GM18867 (cell line): ENCODE results near the gene ROMO1.
"Not testable (repeated sequence)": the region's sequence is repeated elsewhere in the genome, so short reads cannot be mapped to it uniquely, and the experiment has no call there.

Experiments
- ATAC-seq: cut with Tn5 transposase; IDR thresholded peaks from one replicate; pipeline ENCODE4 v1.9.1; 2021; ENCODE audit warnings: mild to moderate bottlenecking, moderate library complexity; ENCODE audit not compliant: unreplicated experiment

Gene ROMO1

DNA sequence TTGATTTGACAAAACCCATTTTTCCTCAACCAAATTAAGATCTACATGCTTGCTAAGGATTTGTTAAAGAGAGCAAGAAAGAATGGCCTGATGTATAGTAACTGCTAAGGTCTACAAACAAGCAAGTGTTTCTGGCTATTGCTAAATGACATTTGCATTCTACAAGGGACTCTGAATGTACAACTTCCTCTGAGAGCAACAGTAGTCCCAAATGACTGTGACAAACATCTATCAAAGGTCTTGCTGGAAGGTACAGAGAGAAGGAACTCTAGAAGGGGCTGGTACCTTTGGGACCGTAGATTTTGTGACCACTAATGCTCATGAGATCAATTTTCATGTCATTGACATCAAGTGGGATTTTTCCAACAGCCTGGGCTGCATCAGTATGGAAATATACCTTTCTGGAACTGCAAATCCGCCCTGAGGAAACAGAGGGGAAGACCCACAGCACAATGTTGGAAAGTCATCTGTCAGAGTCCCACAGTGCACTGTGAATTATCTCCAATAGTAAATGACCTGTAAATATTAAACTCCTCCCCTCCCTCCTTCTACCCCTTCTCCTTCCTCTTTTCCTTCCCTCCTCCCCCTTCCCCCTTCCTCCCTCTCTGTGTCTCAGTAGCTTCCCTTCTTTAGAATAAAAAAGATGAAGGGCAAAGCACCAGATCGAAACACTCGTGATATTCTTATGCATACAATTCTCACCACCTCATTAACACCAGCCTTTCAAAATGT lies 18.6 kb upstream of the ROMO1 start:
- ATAC-seq = no peak

- no peak for ATAC-seq
Measured at GRCh38 chr20:35681960-35682359, 17.2 kb upstream of the ROMO1 start.

DNA sequence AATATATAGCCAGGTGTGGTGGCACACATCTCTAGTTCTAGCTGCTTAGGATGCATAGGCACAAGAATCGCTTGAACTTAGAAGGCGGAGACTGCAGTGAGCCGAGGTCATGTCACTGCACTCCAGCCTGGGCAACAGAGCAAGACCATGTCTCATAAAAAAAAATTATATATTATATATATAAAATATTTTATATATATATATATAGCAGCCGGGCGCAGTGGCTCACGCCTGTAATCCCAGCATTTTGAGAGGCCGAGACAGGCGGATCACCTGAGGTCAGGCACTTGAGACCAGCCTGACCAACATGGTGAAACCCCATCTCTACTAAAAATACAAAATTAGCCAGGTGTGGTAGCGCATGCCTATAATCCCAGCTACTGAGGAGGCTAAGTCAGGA lies 13.8 kb upstream of the ROMO1 start:
- ATAC-seq = not testable (repeated sequence)

GRCh38 chr20:35686872-35687271 lies 12.3 kb upstream of the ROMO1 start:
- not testable (repeated sequence) for ATAC-seq

GRCh38 chr20:35690265-35690664 lies 8.9 kb upstream of the ROMO1 start:
- no peak for ATAC-seq

DNA sequence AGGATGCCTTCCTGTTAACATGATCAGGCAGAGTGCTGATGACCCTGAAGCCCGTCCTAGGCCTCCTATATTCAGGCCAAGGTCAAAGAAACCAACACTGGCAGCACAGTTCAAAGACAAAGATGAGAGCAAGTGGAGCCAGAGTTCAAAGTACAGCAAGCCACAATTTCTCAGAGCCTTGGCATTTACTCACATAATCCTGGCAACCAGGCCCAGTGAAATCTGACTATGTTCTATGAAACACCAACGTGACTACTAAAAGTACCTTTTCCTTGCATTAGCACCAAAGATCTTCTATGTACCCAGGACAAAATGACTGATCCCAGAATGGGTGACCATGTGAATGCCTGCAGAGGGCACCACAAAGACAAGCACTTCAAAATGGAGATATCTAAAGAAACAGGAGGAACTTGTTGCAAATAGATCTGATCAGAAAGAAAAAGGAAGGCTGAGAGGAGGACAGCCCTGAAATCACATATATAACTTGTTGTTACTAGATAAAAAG lies 3.9 kb upstream of the ROMO1 start:
- no peak for ATAC-seq

DNA sequence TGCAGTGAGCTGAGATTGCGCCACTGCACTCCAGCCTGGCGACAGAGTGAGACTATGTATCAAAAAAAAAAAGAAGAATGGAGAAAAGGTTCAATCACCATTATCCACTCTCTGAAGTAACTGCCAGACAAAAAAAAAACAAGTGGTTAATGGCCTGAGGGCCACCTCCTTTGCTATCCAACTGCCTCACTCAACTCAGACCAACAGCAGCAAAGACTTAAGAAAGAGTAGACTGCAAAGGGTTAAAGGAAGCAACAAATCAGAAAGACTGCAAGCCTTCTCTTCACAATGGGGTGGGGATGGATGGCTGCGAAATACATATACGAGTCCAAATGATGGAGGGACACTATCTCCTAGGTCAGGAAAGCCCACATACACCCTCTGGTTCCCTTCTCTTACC lies 3.2 kb upstream of the ROMO1 start:
- no peak for ATAC-seq

GRCh38 chr20:35697696-35698297 lies 1.4 kb upstream of the ROMO1 start:
- ATAC-seq = no peak

- peak; percentile 13 for ATAC-seq
Measured at GRCh38 chr20:35698298-35699126, 693 bp upstream of the ROMO1 start.

DNA sequence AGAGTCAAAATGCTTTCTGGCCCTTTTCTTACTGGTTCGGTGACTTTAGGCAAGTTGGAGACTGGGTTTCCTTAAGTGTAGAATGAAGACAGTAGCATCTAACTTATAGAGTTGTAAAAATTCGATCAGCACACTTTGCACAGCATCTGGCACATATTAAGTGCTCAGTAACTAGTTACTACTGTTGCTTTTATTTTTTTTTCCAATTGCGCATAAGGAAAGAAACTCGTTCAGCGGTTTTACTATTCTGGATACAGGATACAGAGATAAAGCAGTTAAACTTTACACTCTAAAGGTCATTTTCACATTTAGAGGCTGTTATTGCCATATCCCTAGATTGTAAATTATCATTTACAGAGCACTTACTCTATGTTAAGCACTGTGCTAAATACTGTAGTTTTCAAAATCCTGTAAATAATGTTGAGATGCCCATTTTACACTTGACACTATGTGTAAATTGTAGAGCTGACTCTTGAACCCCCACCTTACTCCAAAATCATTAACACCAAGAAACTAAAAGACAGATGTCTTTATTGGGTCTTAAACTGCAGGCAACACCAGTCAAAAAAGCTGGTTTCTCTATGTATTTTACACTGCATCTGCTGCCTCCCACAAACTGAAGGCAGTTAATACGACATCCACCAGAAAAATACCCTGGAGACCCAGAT lies 886 bp downstream of the ROMO1 start:
- no peak for ATAC-seq

GRCh38 chr20:35700625-35701148 lies 1.5 kb downstream of the ROMO1 start:
- ATAC-seq = no peak

GRCh38 chr20:35702051-35702823 lies 3.0 kb downstream of the ROMO1 start:
- ATAC-seq = no peak

DNA sequence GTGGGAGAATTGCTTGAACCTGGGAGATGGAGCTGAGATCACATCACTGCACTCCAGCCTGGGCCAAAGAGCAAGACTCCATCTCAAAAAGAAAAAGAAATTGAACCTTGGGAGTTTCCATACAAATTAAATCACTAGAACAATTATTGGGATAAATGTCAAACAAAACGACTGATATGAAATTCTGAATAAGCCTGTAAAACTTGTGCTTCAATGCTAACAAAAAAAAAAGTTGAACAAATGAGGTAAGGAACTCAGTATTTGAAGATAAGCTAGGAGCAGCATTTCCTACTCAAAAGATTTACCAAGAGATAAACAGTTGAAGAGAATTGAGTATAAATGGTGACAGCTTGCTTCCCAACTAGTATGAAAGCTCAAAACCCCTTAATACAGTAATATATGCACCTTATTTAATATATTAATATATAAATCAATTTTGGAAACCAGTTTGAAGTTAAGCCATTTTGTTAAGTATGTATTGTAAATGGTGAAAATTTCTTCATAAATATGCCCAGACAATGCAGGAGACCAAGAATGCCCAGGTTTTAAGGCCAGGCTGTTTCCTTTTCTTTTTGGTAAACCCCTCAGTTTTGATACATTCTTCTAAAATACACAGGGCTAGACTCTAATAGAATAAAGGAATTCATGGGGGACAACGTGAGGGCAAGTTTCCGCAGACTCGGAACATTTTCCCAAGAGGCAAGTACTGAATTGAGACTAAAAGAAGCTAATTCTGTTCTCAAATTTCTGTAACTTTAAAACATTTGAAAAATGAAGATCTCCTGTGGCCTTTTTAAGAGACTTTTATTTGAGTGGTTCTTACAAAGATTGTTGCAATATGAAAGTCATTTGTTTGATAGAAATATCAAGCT lies 3.9 kb downstream of the ROMO1 start:
- ATAC-seq = no peak

GRCh38 chr20:35704514-35705261 lies 5.5 kb downstream of the ROMO1 start:
- ATAC-seq = no peak

DNA sequence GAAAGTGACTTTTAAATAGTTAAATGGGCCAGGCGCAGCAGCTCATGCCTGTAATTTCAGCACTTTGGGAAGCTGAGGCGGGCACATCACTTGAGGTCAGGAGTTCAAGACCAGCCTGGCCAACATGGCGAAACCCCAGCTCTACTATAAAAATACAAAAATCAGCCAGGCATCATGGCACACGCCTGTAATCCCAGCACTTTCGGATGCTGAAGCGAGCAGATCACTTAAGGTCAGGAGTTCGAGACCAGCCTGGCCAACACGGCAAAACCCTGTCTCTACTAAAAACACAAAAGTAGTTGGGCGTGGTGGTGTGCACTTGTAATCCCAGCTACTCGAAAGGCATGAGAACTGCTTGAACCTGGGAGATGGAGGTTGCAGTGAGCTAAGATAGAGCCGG lies 6.7 kb downstream of the ROMO1 start:
- not testable (repeated sequence) for ATAC-seq

DNA sequence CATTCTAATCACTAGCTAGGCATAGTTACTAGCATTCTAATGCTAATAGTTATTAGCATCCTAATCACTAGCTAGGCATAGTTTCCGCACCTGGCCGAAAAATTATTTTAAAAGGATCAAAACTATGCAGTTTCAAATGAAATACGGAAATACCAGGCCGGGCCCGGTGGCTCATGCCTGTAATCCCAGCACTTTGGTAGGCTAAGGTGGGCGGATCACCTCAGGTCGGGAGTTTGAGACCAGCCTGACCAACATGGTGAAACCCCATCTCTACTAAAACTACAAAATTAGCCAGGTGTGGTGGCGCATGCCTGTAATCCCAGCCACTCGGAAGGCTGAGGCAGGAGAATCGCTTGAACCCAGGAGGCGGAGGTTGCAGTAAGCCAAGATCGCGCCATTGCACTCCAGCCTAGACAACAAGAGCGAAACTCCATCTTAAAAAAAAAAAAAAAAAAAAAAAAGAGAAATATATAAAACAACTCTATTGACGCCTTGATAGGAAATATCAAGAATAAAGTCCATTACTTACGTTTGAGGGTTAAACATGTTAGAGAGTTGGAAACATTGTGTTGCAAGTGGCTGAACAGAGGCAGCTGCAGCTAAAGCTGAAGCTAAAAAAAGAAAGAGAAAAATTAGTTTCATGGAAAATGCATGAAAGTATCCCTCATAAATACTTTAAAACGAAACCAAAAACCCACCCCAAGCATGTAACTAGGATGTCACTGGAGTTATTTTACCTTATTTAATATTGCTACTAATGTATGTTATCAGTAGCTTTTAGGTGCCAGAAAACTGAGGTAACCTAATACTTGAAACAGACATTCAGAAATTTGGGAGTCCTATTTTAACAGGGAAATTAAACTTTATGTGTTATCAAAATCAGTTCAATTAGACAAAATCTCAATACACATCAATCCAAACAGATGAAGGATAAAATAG lies 7.7 kb downstream of the ROMO1 start:
- not testable (repeated sequence) for ATAC-seq

DNA sequence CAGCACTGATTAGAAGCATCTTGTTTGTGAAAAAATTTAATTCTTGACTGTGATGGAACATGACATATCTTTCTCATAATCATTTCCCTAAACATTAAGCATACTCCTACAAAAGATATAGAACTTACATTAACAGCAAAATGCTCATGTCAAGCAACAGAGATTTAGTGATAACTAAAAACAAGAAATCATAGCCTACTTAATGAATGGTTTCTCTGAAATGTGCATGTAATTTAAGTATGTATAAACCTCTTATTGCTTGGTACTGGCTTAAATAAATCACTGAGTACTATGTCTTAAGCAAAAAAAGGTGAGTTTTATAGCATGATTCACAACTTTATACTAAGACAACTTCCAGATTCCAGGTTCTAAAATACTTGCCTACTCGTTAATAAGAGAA lies 9.3 kb downstream of the ROMO1 start:
- no peak for ATAC-seq
